ENCODE data around the gene LIMA1.
"Not testable (repeated sequence)": the region's sequence is repeated elsewhere in the genome, so short reads cannot be mapped to it uniquely, and the experiment has no call there.

DNA sequence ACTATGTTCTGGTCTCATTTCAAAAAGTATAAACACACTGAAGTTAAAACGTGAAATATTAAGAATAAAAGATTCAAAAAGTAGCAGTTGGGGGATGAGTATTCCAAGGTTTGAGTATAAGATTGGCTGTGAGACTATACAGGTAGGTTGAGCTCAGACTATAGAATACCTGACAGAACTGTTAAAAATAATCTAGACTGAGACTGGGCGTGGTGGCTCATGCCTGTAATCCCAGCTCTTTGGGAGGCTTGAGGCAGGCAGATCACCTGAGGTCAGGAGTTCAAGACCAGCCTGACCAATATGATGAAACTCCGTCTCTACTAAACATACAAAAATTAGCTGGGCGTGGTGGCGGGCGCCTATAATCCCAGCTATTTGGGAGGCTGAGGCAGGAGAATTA is 64.3 kb downstream of the LIMA1 start:
- TF ChIP-seq, protein P1, sequence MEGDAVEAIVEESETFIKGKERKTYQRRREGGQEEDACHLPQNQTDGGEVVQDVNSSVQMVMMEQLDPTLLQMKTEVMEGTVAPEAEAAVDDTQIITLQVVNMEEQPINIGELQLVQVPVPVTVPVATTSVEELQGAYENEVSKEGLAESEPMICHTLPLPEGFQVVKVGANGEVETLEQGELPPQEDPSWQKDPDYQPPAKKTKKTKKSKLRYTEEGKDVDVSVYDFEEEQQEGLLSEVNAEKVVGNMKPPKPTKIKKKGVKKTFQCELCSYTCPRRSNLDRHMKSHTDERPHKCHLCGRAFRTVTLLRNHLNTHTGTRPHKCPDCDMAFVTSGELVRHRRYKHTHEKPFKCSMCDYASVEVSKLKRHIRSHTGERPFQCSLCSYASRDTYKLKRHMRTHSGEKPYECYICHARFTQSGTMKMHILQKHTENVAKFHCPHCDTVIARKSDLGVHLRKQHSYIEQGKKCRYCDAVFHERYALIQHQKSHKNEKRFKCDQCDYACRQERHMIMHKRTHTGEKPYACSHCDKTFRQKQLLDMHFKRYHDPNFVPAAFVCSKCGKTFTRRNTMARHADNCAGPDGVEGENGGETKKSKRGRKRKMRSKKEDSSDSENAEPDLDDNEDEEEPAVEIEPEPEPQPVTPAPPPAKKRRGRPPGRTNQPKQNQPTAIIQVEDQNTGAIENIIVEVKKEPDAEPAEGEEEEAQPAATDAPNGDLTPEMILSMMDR (IDR thresholded peaks at IDR 0.05 in 4 of 5, conservative IDR thresholded peaks at IDR 0.05 in 1 of 5): not testable (repeated sequence)
- not testable (repeated sequence) for TF ChIP-seq POLR2A (IDR thresholded peaks at IDR 0.05)

Data from gastrocnemius medialis (tissue), 4 donors.